ENCODE measurements around the gene EHD3. TPM values are rescaled to one million over a fixed set of nuclear protein-coding genes. Genes with fewer than 3 reads are reported as not detected.
A peak's percentile ranks its signal among the peaks of the same experiment; 100 is the strongest.

EHD3 gene
- total and polyA plus RNA-seq, 2 of the 4 experiments (the other 2 are of a cell fraction) = 29.1 to 39.8 TPM

DNA sequence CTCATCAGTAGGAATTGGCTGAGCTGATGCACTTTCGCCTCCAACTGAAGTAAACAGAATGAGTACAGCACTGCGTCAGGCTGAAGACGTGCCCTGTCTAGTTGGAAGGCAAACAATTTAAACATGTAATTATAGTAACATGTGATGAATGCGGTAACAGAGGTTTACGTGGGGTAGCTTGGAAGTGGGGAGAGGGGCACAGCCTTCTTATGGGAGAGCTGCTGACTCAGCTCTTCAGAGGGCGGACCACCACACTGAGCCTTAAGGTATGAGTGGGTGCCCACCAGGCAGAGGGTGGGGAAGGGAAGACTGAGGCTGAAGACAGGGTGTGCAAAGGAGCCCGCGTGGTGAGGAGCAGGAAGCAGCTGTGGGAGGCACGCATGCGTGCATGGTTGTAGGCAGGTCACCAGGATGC, 6.2 kb upstream of the EHD3 start:
- ATAC-seq (ENCODE audit: low read depth) = peak; percentile 65
- H2AK9ac ChIP-seq (replicated peaks; ENCODE audit: low read depth, low read length, poor library complexity) = no peak overlapping the region
- no peak overlapping the region for H3K4me3 ChIP-seq (ENCODE audit: insufficient read depth, low read depth, low read length)
- H2BK120ac ChIP-seq (ENCODE audit: low read depth, low read length) = no peak overlapping the region
- H3K4me1 ChIP-seq (ENCODE audit: control insufficient read depth, insufficient read depth, low read length) = peaks cover 2% of the 10 kb centered on the region
- intact Hi-C loops (cut with micrococcal nuclease) = no loop called here
- H4K5ac ChIP-seq (ENCODE audit: low read depth, low read length) = no peak overlapping the region
- POLR2A ChIA-PET (ENCODE audit: unreplicated experiment) = no interaction called here
- H3K9ac ChIP-seq (ENCODE audit: low read depth, low read length) = no peak overlapping the region
- no peak overlapping the region for H2AFZ ChIP-seq (replicated peaks; ENCODE audit: low read length, poor library complexity)
- H3K79me1 ChIP-seq (ENCODE audit: low read depth in 1 of 2, low read length in 2 of 2) = no peaks in the 10 kb centered on the region
- no peak overlapping the region for H4K91ac ChIP-seq (ENCODE audit: insufficient read depth, low read depth, low read length)
- no peak overlapping the region for H2BK20ac ChIP-seq (ENCODE audit: low read depth, low read length)
- H3K9me3 ChIP-seq (ENCODE audit: control insufficient read depth, insufficient read depth, low read length) = no peaks in the 10 kb centered on the region
- no peak overlapping the region for H3K27ac ChIP-seq (ENCODE audit: insufficient read depth, low read length)
- TF ChIP-seq CEBPB (IDR thresholded peaks at IDR 0.05; ENCODE audit: low read depth, low read length) (no peak), MAFK (IDR thresholded peaks at IDR 0.05; ENCODE audit: low read depth, low read length) (peak; percentile 54), CHD1 (IDR thresholded peaks at IDR 0.05; ENCODE audit: low read depth, low read length) (no peak)
- no peaks in the 10 kb centered on the region; the same call in 1 of the 2 replicates for H3K9me1 ChIP-seq (ENCODE audit: insufficient read depth, low read length)
- H3K36me3 ChIP-seq (ENCODE audit: control insufficient read depth, insufficient read depth, low read length) = no peaks in the 10 kb centered on the region
- H3K14ac ChIP-seq (replicated peaks; ENCODE audit: low read depth, low read length) = no peak overlapping the region
- peak; percentile 51 for DNase-seq
- H3K27me3 ChIP-seq (ENCODE audit: control insufficient read depth, insufficient read depth, low read length) = peaks cover 21% of the 10 kb centered on the region
- no peaks in the 10 kb centered on the region for H4K20me1 ChIP-seq (ENCODE audit: insufficient read depth, low read length)
- no peak overlapping the region for H2AK5ac ChIP-seq (ENCODE audit: low read depth, low read length)
- H3K23ac ChIP-seq (ENCODE audit: low read depth, low read length) = no peak overlapping the region
- no TSS peak for BruUV-seq (replicated peaks)
- H2BK5ac ChIP-seq (ENCODE audit: low read depth, low read length, poor library complexity, severe bottlenecking) = no peak overlapping the region
- peak overlapping the region; percentile 13; the same call in 1 of the 2 replicates for H3K4me2 ChIP-seq (ENCODE audit: low read depth, low read length)
- dilution Hi-C loops (cut with HindIII; ENCODE audit: low sequenced_read_pairs, unreplicated experiment) = no loop called here
- no peak overlapping the region for H3K56ac ChIP-seq (ENCODE audit: extremely low read depth, insufficient read depth, low read length)
- in situ Hi-C loops (cut with MboI; ENCODE audit: low sequenced_read_pairs) = no loop called here
- no peak overlapping the region for H3K18ac ChIP-seq (ENCODE audit: low read depth, low read length)
- CTCF ChIA-PET = no interaction called here
- no peak overlapping the region for H4K8ac ChIP-seq (ENCODE audit: low read depth in 2 of 2, low read length in 2 of 2)
- no peak overlapping the region for H2BK15ac ChIP-seq (ENCODE audit: low read depth, low read length)
- no CpG with 5 or more reads among the region's 10 CpGs for WGBS, 2 experiments (ENCODE audit: extremely low coverage in 2 of 2, insufficient read length in 1 of 2)
- H3K4ac ChIP-seq (ENCODE audit: low read depth, low read length) = no peak overlapping the region
